Measurements from ENCODE around the gene CCDC13.

CCDC13 gene

DNA sequence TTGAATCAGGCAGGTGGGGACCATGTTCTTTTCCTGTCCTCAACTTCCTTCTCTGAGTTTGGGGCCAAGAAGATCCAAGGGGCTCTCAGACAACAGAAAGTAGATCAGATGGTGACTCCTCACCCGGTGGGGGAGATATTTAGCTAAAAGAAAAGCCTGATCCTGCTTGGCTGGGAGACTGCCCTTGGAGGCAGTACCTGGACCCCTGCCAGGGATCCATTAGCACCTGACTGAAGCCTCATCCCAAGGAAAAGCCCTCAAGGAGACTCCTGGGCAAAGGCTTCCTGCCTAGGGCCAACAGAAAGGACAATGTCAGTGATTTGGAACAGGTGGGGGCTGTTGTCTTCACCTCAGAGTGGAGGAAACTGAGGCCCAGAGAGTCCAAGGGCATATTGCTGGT lies 37.0 kb downstream of the CCDC13 start:
- in situ Hi-C loops (cut with MboI; ENCODE audit: low sequenced_read_pairs), result no loop called here

DNA sequence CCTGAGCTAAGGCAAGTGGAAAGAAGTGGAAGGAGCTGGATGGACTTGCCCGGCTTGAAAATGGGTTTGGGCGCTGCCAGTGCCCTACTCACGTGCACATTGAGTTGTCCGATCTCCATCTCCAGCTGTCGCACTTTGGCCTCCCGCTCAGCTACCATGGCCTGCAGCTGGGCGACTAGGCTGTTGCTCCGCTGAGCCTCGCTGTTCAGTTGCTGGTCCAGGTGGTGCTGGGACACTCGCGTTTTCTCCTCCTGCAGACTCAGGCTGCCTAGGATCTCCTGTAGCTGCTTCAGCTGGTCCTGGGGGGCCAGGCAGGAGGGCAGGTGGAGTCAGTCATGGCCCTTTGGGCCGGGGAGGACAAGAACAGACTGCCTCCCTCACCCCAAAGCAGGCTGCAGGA lies 37.4 kb downstream of the CCDC13 start:
- in situ Hi-C loops (cut with MboI; ENCODE audit: low sequenced_read_pairs), result no loop called here

GRCh38 chr3:42735019-42735418 lies 38.0 kb downstream of the CCDC13 start:
- in situ Hi-C loops (cut with MboI; ENCODE audit: low sequenced_read_pairs), result no loop called here

DNA sequence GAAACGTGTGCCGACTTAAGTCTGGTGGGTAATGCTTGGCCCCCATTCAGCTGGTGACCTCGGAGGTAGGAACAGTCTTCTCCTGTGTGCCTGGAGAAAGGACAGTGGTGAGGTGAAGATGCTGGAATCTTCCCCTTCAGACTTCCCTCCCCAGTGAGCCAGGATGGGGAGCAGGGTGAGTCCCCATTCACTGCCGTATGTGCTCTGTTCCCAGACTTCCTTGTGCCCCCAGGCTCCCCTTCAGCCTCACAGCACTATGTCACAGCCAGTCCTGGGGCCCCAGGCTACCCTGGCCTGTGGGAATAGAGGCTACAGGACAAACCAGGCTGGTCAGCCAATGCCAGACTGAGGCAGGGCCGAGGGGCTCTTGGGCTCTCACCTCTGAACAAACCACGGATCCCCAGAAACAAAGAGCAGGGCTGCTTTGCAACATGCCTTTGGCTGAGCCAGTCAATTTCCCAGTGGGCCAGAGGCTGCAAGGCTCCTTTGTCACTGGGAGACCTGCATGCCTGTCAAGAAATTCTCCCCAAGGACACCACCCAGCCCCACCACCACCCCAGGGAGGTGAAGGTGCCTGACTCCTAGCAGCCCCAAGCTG lies 38.7 kb downstream of the CCDC13 start:
- in situ Hi-C loops (cut with MboI; ENCODE audit: low sequenced_read_pairs), result no loop called here

DNA sequence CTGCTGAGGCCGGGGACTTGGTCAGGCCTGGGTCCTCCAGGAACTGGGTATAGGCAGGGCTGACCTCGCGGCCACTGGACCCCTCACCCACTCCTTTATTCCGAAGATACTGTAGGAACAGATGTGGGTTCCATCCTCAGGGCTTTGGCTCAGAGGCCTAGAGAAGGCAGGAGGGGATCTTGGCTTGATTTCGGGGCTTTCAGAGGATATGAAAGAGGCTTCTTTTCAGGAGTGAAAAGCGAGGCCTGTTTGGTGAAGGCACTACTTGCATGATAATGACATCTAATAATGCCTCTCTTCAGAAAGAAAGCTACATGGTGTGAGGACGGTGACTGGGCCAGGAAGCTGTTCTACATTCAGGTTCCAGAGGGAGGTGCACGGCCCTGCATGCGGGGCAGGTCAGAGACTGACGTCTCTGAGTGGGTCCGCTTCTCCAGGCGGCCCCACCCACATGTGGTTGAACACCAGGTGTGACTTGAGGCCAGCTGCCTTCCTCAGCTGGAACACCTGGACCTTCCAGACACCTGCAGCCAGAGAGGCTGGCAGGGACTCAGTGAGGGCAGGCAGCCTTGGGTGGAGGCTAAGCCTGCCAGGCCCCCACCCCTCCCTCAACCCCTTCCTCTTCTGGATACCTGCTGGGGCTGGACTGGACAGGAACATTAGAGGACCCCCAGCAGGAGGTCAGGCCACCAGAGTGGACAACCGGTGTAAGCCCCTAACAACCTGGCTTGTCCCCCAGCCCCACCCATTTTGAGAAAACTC lies 39.4 kb downstream of the CCDC13 start:
- in situ Hi-C loops (cut with MboI; ENCODE audit: low sequenced_read_pairs), result no loop called here

- in situ Hi-C loops (cut with MboI; ENCODE audit: low sequenced_read_pairs), result no loop called here
These were observed 40.1 kb downstream of the CCDC13 start for GRCh38 chr3:42732829-42733459.

DNA sequence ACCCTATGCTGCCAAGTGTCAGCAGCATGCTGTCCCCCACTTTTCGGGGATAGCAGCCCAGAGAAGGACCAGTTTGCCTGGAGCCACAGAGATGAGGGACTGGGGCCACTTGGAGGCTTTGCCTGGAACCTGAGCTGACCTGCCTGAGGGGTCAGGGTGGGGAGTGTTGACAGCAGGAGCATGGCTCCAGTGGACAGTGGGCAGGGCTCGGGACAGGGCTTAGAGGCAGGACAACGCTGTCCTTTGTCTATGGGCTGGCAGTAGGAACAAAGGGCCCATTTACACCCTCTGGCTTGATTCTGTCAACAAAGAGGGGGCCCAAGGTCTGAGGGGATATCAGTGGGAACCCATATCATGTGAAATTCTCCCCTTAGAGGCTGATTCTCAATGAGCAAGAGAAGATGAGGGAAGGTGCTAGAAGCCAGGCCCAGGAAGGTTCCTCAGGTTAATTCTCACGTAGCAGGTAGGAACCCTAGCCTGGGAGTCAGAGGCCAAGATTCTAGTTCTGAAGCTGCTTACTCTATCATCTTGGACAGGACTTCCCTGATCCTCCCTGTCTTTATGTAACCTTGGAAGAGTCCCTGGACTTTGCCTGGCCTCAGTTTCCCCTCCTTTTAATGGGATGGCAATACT lies 40.7 kb downstream of the CCDC13 start:
- in situ Hi-C loops (cut with MboI; ENCODE audit: low sequenced_read_pairs), result no loop called here

GRCh38 chr3:42731476-42732195 lies 41.4 kb downstream of the CCDC13 start:
- in situ Hi-C loops (cut with MboI; ENCODE audit: low sequenced_read_pairs), result no loop called here

- in situ Hi-C loops (cut with MboI; ENCODE audit: low sequenced_read_pairs), result no loop called here
These were observed 42.2 kb downstream of the CCDC13 start for GRCh38 chr3:42730706-42731420.

GRCh38 chr3:42730294-42730693 lies 42.8 kb downstream of the CCDC13 start:
- in situ Hi-C loops (cut with MboI; ENCODE audit: low sequenced_read_pairs), result no loop called here

DNA sequence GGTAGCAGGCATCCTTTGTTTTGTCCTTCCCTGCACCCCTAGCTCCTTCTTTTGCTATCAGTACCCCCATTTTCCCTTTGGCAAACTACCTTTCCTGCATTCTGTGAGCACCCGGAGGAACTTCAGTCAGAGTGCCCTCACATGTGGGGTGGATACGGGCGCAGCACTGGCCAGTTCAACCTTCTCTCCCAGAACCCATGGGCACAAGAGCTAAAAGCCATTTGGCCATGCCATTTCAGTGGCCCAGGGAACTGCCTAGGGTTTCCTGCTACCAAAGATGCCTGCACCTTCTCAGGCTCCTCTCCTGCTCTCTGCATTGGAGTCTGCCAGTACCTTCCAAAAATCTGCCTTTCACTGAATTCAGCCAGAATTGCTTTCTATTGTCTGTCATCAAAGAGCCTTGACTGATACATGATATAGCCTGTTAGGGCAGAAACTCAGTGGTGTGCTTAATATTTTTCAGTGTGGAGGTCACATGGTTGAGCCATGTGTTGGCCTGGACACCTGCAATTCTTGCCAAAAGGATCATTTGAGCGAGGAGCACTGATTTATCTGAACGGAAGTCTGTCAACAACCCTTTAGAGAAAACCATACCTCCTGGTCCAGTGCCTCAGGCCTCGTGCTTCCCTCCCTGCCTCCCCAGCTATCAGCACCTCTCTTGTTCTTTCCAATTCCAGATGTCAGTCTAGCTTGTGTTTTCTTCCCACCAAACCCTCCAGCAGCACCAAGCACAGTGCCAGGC lies 43.5 kb downstream of the CCDC13 start:
- in situ Hi-C loops (cut with MboI; ENCODE audit: low sequenced_read_pairs), result no loop called here

GRCh38 chr3:42728668-42729364 lies 44.2 kb downstream of the CCDC13 start:
- in situ Hi-C loops (cut with MboI; ENCODE audit: low sequenced_read_pairs), result no loop called here

DNA sequence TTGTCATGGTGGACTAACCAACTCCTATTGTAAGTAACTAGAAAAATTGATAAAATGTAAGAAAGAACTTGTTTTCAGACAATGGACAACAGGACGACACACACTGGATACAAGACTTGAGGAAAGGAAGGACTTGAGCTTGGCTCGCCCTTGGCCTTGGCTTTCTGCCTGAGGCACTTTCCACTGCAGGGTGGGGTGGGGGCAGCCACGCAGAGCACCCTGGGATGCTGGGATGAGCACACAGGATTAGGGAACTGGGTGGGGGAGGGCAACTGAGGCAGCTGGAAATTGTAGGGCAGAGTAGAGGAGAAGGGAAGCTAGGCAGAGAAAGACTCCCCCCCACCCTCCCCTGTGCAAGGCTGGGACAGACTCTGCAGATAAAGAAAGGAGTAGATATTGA lies 45.0 kb downstream of the CCDC13 start:
- in situ Hi-C loops (cut with MboI; ENCODE audit: low sequenced_read_pairs), result no loop called here

DNA sequence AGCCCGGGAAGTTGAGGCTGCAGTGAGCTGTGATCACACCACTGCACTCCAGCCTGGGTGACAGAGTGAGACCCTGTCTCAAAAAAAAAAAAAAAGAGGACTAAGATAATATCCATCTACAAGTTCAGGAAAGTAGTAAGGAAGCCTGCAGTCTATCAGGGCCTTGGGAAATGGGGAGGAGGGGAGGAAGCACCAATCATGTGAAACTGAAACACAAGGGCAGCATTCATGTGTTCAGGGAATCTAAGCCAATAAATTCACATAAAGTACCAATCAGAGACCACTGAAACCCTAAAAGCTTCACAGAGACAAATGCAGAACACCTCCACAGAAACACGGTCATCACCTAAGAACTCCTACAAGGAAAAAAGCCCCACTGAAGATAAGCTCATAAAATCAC lies 47.6 kb downstream of the CCDC13 start:
- in situ Hi-C loops (cut with MboI; ENCODE audit: low sequenced_read_pairs), result no loop called here

DNA sequence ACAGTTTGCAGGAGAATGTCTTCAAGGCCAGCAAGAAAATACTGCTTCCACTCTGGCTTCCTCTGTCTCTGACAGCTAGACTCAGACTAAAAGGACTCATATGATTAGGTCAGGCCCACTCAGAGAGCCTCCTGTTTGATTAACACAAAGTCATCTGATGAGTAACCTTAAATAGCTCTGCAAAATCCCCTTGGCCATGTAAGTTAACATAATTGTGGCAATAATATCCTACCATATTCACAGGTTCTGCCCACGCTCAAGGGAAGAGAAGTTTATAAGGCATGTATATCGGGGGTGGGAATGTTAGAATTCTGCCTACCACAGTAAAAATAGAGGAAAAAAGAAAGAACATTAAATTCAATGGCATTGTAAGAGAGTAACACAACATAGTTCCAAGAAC lies 49.8 kb downstream of the CCDC13 start:
- in situ Hi-C loops (cut with MboI; ENCODE audit: low sequenced_read_pairs), result no loop called here

Data from HL-60/S4 (cell line).